Activated CD4-positive, alpha-beta T cell treated with anti-CD3 and anti-CD28 coated beads, Interleukin-2, amount 50 U/mL, for 16 hours (primary cell): Measurements from ENCODE around the gene TNFRSF1B.
"Not testable (repeated sequence)": the region's sequence is repeated elsewhere in the genome, so short reads cannot be mapped to it uniquely, and the experiment has no call there.

ENCODE experiments used
- DNase-seq: peaks from one replicate; pipeline ENCODE4 v3.0.0-alpha.2; 2020

TNFRSF1B gene

DNA sequence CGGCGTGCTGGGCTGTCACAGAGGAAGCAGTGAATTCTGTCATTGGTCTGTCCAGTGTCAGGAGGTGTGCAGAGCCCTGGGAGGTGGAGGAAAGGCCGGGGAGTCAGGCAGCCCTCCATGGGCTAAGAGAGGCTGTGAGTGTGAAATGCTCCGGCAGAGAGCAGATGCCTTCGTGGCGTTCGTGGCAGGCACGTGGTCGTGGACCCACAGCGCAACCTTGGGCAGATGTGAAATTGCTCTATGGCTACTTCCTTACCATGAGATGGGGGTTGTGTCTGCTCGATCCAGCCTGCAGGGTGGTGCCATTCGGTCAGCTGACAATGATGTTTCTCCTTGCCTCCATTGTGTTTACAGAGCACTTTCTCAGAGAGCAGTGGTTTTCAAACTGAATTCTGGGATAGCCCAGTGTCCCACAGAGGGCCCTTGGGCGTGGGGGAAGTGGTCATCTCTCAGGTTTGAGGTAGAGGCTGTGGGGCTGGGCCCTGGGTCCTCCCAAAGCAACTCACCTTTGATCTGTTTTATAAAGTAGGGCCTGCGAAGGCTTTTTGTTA lies 27.9 kb downstream of the TNFRSF1B start:
- no peak for DNase-seq

DNA sequence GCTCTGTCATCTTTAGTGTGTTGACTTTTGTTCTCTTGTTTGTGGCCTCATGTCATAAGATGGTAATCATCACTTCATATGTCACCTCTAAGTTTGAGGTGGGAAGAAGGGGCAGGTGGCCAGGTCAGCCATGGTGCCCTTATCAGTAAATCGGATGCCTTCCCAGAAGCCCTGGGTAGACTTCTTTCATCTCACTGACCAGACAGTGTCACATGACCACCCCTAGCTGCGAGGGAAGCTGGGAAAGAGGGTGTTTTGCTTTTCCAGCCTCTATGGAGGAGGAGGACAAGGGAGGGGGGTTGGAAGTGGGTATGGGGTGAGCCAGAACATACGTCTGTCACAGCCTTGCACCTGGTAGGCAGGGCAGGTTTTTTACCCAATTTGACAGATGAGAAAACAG lies 28.6 kb downstream of the TNFRSF1B start:
- DNase-seq, result no peak

DNA sequence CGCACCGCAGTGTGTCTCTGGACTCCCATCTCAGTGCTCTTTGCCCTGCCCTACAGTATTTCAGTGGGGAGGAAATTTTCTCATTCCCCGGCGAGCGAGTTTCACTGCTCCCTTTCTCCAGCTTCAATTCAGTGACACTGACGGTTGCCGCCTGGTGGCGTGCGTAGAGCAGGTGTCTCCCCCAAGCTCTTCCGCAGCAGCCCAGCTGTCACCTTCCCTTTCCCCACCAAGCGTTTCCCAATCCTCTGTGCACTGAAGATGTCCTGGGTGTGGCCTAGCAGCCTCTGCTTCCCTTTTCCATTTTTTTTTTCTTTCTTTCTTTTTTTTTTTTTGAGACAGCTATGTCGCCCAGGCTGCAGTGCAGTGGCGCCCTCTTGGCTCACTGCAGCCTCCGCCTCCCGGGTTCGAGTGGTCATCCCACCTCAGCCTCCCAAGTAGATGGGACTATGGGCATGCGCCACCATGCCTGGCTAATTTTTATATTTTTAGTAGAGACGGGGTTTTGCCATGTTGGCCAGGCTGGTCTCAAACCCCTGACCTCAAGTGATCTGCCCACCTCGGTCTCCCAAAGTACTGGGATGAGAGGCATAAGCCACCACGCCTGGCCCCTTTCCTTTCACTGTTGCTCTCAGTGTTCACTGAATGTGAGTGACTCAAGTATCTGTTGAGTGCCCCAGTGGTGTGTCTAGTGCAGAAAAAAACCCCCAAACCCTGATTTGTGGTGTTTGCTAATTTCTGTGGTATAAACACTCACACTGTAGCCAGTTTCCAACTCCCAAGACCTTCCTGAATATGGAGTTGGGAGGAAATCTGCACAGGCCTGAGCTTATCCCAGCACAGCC lies 30.1 kb downstream of the TNFRSF1B start:
- no peak for DNase-seq

DNA sequence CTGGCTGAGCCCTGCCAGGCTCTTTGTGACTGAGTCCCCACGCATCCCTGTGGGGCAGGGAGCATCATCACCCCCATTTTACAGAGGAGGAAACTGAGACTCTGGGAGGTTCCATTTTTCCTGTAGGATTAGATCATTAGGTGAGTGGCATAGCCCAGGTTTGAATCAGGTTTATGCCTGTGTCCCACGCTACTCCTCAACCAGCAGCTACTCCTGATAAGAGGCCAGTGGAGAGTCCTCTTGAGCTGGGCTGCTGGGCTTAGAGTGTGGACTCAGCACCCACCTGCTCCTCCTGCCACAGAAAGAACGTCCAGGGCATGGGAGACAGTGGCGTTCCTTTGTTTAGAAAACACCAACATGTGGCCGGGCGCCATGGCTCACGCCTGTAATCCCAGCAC lies 30.7 kb downstream of the TNFRSF1B start:
- DNase-seq, result no peak

DNA sequence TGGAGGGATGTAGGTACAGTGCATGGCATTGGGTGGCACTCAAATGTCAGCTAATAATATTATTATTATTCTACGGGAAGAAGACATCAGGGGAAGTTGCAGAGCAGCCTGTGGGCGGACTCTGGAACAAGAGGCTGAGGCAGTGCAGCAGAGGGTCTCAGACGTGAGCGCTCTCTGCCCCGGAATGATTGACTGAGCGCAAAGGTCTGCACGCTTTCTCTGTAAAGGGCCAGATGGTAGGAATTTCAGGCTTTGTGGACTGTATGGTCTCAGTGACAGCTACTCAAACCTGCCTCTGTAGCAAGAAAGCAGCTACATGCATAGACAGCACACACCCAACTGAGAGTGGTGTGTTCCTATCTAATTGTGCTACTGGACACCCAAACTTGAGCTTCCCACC lies 33.4 kb downstream of the TNFRSF1B start:
- no peak for DNase-seq

DNA sequence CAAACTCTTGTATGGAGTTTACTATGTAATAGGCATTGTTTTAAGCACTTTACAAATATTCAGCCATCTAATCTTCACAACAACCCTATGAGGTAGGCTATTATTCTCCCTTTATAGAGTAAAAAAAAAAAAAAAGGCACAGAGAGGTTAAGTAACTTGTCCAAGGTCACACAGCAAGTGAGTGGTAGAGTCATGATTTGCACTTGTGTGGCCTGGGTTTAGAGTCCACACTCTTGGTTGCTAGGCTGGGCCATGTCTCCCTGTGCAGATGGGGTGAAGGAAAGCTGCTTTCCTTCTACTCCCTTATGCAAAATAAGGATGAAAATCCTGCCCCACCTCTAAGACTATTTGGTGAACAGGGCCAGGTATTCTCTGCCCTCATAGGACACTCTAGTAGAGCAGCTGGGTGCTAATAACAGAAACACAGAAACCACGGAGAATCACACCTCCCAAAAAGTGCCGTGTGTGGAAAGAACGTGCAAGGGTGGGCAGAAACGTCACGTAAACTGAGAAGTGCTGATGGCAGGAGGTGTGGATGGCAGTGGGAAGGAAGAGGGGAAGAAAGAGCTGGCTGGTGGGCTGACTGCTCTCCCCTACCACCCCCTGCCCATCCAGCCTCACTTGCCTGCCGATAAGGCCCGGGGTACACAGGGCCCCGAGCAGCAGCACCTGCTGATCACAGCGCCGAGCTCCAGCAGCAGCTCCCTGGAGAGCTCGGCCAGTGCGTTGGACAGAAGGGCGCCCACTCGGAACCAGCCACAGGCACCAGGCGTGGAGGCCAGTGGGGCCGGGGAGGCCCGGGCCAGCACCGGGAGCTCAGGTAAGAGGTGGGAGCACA lies 34.8 kb downstream of the TNFRSF1B start:
- peak; percentile 23 for DNase-seq

DNA sequence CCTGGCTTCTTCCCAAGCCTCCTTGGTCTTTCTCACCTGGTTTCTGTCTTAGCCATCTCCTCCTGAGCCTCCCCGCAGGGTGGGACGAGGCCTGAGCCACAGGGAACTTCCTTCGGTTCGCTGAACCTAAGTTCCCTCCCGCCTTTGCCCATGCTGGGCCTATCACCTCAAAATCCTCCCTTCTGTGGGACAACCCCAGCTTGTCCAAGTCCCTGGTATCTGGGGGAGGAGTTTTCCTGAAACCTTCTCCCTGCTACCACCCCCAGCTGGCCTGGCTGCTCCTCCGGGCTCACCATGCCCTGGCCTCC lies 35.4 kb downstream of the TNFRSF1B start:
- no peak for DNase-seq

DNA sequence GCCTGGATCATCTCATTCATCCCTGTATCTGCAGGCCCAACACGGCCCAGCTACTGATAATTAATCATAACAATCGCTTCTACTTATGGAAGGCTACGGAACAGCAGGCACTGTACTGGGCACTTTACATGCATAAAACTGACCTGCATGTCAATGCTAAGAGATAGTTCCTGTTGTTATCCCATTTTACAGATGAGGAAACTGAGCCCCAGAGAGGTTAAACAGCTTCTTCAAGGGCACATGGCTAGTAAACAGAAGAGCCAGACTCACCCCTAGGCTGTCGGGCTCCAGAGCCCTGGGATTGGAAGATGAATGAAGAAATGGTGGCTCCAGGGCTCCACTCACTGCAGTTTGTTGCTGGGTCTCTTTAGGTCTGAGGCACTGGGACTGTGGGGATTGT lies 35.8 kb downstream of the TNFRSF1B start:
- DNase-seq, result no peak

DNA sequence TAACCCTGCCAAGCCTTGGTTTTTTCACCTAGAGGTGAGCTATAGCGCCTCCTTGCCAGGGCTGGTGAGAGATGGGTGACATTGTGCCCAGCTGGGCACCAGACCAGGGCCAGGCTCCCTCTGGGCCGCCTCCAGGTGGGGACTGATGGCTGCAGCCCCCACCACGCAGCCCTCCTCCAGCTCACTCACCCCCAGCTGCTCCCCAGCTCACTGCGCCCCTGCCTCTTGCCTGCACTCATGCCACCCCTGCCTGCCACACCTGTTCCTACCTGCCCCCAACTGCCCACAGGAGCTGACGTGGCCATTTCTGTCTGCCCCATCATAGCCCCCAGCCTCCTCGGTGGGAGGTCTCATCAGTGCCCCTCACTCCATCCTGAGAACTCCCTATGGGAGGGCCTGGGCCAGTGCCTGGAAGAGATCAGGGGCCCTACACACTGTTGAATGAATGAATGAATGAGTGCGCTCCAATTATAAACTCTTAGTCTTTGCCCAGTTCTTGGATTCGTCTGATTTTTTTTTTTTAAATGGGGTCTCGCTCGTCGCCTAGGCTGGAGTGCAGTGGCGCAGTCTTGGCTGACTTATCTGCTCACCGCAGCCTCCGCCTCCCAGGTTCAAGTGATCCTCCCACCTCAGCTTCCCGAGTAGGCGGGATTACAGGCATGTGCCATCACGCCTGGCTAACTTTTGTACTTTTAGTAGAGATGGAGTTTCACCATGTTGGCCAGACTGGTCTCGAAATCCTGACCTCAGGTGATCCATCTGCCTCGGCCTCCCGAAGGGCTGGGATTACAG lies 36.6 kb downstream of the TNFRSF1B start:
- no peak for DNase-seq

DNA sequence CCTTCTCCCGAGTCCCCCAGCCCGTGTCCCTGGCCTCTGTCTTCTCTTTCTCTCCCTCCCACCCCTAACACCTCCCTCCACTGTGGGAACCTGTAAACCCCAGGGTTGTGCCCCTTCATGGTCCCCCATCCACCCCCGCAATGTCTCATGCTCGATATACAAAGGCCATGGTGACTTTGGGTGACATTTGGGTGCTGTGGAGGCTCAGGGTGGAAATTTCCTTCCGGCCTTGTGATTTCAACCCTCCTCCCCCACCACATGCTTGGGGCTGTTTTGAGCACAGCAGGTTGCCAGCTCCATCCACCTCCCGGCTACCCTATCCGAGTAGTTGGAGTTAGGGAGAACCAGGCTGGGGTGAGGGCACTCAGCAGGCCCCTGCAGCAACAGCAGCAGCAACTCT lies 37.3 kb downstream of the TNFRSF1B start:
- peak; percentile 20 for DNase-seq

DNA sequence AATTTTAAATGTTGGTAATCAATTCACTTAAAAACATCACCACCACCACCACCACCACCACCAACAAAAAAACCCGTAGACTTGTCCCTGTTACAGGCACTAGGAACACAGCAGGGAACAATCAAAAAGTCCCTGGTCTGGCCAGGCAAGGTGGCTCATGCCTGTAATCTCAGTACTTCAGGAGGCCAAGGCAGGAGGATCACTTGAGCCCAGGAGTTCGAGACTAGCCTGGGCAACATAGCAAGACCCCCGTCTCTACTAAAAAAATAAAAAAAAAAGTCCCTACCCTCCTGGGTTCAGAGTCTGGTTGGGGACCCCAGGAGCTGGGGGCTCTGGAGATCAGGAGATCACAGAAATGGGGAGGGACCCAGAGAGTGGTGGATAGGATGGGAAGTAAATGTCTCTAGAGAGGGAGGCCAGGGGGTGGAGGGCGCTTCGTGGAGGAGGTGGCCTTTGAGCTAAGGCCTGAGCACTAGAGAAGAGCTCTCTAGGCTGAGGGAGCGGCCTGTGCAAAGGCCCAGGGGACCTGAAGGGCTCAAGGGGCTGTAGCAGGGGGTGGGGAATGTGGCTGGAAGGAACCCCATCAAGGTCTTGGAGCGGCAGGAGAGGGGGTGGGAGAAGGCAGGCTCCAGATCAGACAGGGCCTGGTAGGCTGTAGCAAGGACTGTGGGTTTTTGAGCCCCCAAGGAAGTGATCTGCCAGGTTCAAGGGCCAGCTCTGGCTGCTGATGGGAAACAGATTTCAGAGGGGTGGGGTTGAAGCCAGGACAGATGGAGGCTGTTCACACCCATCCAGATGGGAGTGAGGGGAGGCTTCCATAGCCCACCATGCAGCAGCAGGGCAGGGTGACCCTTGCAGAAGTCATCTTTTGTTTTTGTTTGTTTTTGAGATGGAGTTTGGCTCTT lies 38.2 kb downstream of the TNFRSF1B start:
- no peak for DNase-seq

DNA sequence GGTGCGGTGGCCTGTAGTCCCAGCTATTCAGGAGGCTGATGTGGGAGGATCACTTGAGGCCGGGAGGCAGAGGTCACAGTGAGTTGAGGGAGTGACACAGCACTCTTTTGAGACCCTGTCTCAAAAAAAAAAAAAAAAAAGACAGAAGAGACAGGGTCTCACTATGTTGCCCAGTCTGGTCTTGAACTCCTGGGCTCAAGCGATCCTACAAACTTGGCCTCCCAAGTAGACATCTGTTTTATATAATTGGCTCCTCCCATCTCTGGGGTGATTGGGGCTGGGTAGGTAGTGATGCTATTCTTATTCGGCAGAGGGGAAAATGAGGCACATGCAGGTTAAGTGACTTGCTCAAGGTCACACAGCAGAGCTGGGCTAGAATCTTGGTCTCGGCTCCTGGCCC lies 39.4 kb downstream of the TNFRSF1B start:
- DNase-seq, result no peak

DNA sequence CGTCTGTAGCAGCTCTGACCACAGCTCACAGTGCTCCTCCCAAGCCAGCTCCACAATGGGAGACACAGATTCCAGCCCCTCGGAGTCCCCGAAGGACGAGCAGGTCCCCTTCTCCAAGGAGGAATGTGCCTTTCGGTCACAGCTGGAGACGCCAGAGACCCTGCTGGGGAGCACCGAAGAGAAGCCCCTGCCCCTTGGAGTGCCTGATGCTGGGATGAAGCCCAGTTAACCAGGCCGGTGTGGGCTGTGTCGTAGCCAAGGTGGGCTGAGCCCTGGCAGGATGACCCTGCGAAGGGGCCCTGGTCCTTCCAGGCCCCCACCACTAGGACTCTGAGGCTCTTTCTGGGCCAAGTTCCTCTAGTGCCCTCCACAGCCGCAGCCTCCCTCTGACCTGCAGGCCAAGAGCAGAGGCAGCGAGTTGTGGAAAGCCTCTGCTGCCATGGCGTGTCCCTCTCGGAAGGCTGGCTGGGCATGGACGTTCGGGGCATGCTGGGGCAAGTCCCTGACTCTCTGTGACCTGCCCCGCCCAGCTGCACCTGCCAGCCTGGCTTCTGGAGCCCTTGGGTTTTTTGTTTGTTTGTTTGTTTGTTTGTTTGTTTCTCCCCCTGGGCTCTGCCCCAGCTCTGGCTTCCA lies 40.1 kb downstream of the TNFRSF1B start:
- DNase-seq, result no peak

DNA sequence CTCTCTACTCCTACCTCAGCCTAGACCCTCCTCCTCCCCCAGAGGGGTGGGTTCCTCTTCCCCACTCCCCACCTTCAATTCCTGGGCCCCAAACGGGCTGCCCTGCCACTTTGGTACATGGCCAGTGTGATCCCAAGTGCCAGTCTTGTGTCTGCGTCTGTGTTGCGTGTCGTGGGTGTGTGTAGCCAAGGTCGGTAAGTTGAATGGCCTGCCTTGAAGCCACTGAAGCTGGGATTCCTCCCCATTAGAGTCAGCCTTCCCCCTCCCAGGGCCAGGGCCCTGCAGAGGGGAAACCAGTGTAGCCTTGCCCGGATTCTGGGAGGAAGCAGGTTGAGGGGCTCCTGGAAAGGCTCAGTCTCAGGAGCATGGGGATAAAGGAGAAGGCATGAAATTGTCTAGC lies 41.5 kb downstream of the TNFRSF1B start:
- DNase-seq, result no peak

DNA sequence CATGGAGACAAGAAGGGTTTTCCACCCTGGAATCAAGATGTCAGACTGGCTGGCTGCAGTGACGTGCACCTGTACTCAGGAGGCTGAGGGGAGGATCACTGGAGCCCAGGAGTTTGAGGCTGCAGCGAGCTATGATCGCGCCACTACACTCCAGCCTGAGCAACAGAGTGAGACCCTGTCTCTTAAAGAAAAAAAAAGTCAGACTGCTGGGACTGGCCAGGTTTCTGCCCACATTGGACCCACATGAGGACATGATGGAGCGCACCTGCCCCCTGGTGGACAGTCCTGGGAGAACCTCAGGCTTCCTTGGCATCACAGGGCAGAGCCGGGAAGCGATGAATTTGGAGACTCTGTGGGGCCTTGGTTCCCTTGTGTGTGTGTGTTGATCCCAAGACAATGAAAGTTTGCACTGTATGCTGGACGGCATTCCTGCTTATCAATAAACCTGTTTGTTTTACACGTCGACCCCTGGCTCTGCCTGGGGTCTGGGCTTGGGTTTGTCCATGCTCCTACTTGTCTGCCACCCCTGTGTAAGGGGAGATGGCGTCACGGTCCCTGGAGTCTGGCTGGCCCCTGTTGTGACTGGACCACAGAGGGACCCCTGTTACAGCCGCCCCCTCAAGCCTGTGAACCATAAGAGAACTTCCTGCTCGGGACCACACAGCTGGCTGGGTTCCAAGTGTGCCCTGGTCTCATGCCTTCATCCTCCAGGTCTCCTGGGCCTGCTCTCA lies 42.1 kb downstream of the TNFRSF1B start:
- DNase-seq, result peak; percentile 79

DNA sequence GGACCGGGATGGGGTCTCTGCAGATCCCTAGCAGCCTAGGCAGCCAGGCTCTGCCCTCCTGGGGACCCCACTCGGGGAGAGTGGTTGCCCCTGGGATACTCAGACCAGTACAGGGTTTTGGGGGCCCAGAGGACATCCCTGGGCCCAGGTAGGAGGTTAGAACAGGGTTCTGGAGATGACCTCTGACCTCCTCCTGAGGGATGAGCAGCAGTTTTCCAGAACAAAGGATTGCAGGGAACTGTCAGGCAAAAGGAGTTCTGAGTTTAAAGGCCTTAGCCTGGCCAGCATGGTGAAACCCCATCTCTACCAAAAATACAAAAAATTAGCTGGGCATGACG lies 42.7 kb downstream of the TNFRSF1B start:
- no peak for DNase-seq

DNA sequence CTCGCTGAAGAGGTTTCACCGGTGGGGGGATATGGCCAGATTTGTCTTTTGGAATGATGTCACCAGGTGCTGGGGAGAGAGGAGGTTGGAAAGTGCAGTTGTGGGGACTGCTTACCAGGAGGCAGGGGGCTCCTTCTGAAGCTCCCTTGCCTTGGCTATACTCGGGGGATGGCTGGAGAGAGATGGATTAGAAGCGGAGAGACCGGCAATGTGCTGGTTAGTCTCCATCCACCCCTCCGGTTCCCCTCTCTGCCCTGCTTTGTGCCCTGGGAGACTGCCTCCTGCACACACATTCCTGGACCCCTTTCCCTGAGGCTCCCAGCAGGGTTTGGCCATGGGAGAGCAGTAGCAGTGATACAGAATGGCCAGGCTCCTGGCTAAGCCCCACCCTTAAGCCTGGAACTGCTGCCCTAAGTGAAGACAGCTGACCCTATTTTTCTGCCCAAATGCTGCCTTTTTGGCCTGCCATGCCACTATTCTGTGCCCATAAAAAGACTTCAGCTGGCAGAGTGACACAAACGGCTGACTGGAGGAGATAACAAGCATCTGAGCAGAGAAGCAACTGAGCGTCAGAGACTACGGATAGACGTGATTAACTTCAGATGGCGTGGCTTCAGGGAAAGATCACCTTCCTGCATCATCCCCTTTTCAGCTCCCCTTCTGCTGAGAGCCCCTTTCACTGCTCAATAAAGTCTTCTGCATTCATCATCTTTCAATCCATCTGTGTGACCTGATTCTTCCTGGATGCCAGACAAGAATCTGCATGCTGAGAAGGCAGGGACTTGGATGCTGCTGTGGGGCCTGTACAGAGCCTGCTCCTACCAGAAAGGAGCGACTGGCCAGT lies 48.5 kb downstream of the TNFRSF1B start:
- DNase-seq, result no peak

DNA sequence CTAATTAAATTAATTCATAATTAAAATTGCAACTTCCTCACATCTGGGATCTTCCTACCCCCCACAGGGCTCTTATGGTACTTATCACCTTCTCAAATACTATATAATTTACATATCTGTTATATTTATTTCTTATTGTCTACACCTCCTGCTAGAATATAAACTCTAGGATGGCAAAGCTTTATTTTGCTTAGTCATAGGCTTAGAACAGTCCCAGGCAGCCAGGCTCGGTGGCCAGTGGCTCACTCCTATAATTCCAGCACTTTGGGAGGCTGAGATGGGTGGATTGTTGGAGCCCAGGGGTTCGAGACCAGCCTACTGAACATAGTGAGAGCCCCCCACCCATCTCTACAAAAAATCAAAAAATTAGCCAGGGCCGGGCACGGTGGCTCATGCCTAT lies 53.0 kb downstream of the TNFRSF1B start:
- DNase-seq, result no peak

DNA sequence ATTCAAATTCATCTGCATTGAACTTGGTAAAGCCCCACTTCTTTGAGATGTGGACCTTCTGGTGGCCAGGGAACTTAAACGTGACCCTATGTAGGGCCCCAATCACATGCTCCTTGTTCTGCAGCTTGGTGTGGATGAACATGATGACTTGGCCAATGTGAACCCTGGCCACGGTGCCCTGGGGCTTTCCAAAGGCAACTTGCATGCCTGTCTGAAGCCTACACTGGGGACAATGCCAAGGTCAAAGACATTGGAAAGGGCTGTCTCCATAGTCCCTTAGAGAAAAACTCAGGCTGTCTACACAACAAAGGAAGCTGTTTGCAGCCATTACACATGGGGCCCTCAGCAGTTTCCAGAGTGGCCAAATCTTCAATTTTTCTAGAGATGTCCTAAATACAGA lies 54.1 kb downstream of the TNFRSF1B start:
- DNase-seq, result no peak

DNA sequence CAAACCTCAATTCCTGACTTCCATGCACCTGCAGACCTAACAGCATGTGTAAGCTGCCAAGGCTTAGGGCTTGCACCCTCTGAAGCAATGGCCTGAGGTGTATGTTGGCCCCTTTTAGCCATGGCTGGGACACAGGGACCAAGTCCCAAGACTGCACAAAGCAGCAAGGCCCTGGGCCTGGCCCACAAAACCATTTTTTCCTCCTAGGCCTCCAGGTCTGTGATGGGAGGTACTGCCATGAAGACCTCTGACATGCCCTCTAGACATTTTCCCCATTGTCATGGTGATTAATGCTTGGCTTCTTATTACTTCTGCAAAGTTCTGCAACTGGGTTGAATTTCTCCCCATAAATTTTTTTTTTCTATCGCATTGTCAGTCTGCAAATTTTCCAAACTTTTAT lies 55.9 kb downstream of the TNFRSF1B start:
- not testable (repeated sequence) for DNase-seq
